ENCODE results near the gene CHD5.

Gene CHD5

GRCh38 chr1:6207921-6208320, 27.8 kb upstream of the CHD5 start:
- TF ChIP-seq, protein P1, sequence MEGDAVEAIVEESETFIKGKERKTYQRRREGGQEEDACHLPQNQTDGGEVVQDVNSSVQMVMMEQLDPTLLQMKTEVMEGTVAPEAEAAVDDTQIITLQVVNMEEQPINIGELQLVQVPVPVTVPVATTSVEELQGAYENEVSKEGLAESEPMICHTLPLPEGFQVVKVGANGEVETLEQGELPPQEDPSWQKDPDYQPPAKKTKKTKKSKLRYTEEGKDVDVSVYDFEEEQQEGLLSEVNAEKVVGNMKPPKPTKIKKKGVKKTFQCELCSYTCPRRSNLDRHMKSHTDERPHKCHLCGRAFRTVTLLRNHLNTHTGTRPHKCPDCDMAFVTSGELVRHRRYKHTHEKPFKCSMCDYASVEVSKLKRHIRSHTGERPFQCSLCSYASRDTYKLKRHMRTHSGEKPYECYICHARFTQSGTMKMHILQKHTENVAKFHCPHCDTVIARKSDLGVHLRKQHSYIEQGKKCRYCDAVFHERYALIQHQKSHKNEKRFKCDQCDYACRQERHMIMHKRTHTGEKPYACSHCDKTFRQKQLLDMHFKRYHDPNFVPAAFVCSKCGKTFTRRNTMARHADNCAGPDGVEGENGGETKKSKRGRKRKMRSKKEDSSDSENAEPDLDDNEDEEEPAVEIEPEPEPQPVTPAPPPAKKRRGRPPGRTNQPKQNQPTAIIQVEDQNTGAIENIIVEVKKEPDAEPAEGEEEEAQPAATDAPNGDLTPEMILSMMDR (IDR thresholded peaks at IDR 0.05) = no peak

- TF ChIP-seq, protein P1 (IDR thresholded peaks at IDR 0.05) = no peak
Observed at GRCh38 chr1:6207075-6207885, 27.2 kb upstream of the CHD5 start.

- TF ChIP-seq, protein P1 (IDR thresholded peaks at IDR 0.05) = no peak
Observed at GRCh38 chr1:6206520-6206855, 26.4 kb upstream of the CHD5 start.

GRCh38 chr1:6205849-6206519, 25.9 kb upstream of the CHD5 start, which contains the start of gene RNF207:
Gene RNF207, plus strand, starts transcription at chr1:6206119. Its CDS starts 417 bp downstream, at chr1:6206536.
- TF ChIP-seq, protein P1 (IDR thresholded peaks at IDR 0.05) = no peak

- TF ChIP-seq, protein P1 (IDR thresholded peaks at IDR 0.05) = no peak
Observed at GRCh38 chr1:6202256-6202655, 22.1 kb upstream of the CHD5 start.

GRCh38 chr1:6200188-6200809, 20.2 kb upstream of the CHD5 start:
- TF ChIP-seq, protein P1 (IDR thresholded peaks at IDR 0.05) = no peak

GRCh38 chr1:6199298-6200187, 19.4 kb upstream of the CHD5 start, which contains the start of gene RPL22:
Gene RPL22, minus strand, starts transcription at chr1:6199595. Its CDS starts 22 bp downstream, at chr1:6199573.
- TF ChIP-seq, protein P1 (IDR thresholded peaks at IDR 0.05) = no peak

Data from LNCAP (cell line).